H9 (cell line): ENCODE results near the gene PCDH10. TPM values are rescaled to one million over a fixed set of nuclear protein-coding genes. Genes with fewer than 3 reads are reported as not detected.

Experiments used
- DNase-seq: peaks from one replicate; pipeline ENCODE4 v3.0.0-alpha.2; 2017
- H2AFZ ChIP-seq: one replicate; pipeline ENCODE4 v1.6.1; 2013; ENCODE audit warnings: mild to moderate bottlenecking, low read length, control low read depth, moderate library complexity
- H2AK5ac ChIP-seq: 2 replicates; pipeline ENCODE4 v1.6.1; 2013; ENCODE audit warnings: low read length, control low read depth, mixed read lengths; ENCODE audit not compliant: insufficient read length
- H2BK120ac ChIP-seq: one replicate; pipeline ENCODE4 v1.6.1; 2013; ENCODE audit warnings: low read depth, mild to moderate bottlenecking, low read length, control low read depth, inconsistent platforms; ENCODE audit not compliant: poor library complexity, severe bottlenecking
- H2BK12ac ChIP-seq: 2 replicates; pipeline ENCODE4 v1.6.1; 2013; ENCODE audit warnings: low read length, control low read depth, mixed read lengths, low read depth; ENCODE audit not compliant: insufficient read length
- H2BK15ac ChIP-seq: 2 replicates; pipeline ENCODE4 v1.6.1; 2013; ENCODE audit warnings: low read depth, low read length, control low read depth
- H2BK20ac ChIP-seq: one replicate; pipeline ENCODE4 v1.6.1; 2013; ENCODE audit warnings: low read depth, mild to moderate bottlenecking, low read length, control low read depth, inconsistent platforms; ENCODE audit not compliant: poor library complexity, severe bottlenecking
- H2BK5ac ChIP-seq: 2 replicates; pipeline ENCODE4 v1.6.1; 2013; ENCODE audit warnings: low read length, control low read depth, mixed read lengths; ENCODE audit not compliant: insufficient read length
- H3K14ac ChIP-seq: 2 replicates; pipeline ENCODE4 v1.6.1; 2013; ENCODE audit warnings: low read length, control low read depth; ENCODE audit not compliant: insufficient read depth
- H3K18ac ChIP-seq: 2 replicates; pipeline ENCODE4 v1.6.1; 2013; ENCODE audit warnings: low read depth, mild to moderate bottlenecking, mixed read lengths, low read length, control low read depth; ENCODE audit not compliant: insufficient read length
- H3K23ac ChIP-seq: 2 replicates; pipeline ENCODE4 v1.6.1; 2013; ENCODE audit warnings: low read length, control low read depth, mixed read lengths, low read depth; ENCODE audit not compliant: insufficient read length
- H3K23me2 ChIP-seq: 2 replicates; pipeline ENCODE4 v1.6.1; 2013; ENCODE audit warnings: low read depth, mild to moderate bottlenecking, mixed read lengths, low read length, control low read depth; ENCODE audit not compliant: insufficient read length, poor library complexity, severe bottlenecking
- H3K27ac ChIP-seq: 2 replicates; pipeline ENCODE4 v1.5.1; 2013; ENCODE audit warnings: low read length, control low read depth, mixed read lengths, low read depth; ENCODE audit not compliant: insufficient read length
- H3K27me3 ChIP-seq: 2 replicates; pipeline ENCODE4 v1.6.1; 2013; ENCODE audit warnings: low read length, control low read depth, inconsistent platforms; ENCODE audit not compliant: insufficient read depth
- H3K4ac ChIP-seq: 2 replicates; pipeline ENCODE4 v1.6.1; 2013; ENCODE audit warnings: low read depth, mild to moderate bottlenecking, control low read depth, inconsistent platforms, low read length, moderate library complexity
- H3K4me1 ChIP-seq: 2 replicates; pipeline ENCODE4 v1.6.1; 2013; ENCODE audit warnings: low read length, control low read depth, inconsistent platforms; ENCODE audit not compliant: insufficient read depth
- H3K4me2 ChIP-seq: 2 replicates; pipeline ENCODE4 v1.6.1; 2013; ENCODE audit warnings: low read length, control low read depth, mixed read lengths; ENCODE audit not compliant: insufficient read length, insufficient read depth
- H3K56ac ChIP-seq: 2 replicates; pipeline ENCODE4 v1.6.1; 2013; ENCODE audit warnings: low read depth, mild to moderate bottlenecking, mixed read lengths, low read length, control low read depth; ENCODE audit not compliant: insufficient read length
- H3K79me1 ChIP-seq: 2 replicates; pipeline ENCODE4 v1.6.1; 2013; ENCODE audit warnings: low read depth, mild to moderate bottlenecking, moderate library complexity, low read length, control low read depth, inconsistent platforms; ENCODE audit not compliant: insufficient read depth, poor library complexity, severe bottlenecking
- H3K79me2 ChIP-seq: 2 replicates; pipeline ENCODE4 v1.6.1; 2013; ENCODE audit warnings: low read length, control low read depth, inconsistent platforms; ENCODE audit not compliant: insufficient read depth
- H3K9ac ChIP-seq: 2 replicates; pipeline ENCODE4 v1.6.1; 2013; ENCODE audit warnings: low read length, control low read depth, mixed read lengths; ENCODE audit not compliant: insufficient read length; ENCODE audit errors: extremely low read depth
- H3K9me3 ChIP-seq: one replicate; pipeline ENCODE4 v1.6.1; 2013; ENCODE audit warnings: low read depth, low read length, inconsistent platforms; ENCODE audit not compliant: control insufficient read depth
- H3T11ph ChIP-seq: one replicate; pipeline ENCODE4 v1.6.1; 2013; ENCODE audit warnings: mild to moderate bottlenecking, low read length, control low read depth, inconsistent platforms
- H4K20me1 ChIP-seq: one replicate; pipeline ENCODE4 v1.6.1; 2013; ENCODE audit not compliant: control insufficient read depth, insufficient read length, insufficient read depth
- H4K5ac ChIP-seq: 2 replicates; pipeline ENCODE4 v1.6.1; 2013; ENCODE audit warnings: low read depth, mild to moderate bottlenecking, mixed read lengths, low read length, control low read depth; ENCODE audit not compliant: insufficient read length
- H4K8ac ChIP-seq: replicated peaks from 2 replicates; pipeline ENCODE4 v1.6.1; 2013; ENCODE audit warnings: low read length, control low read depth, mixed read lengths, low read depth; ENCODE audit not compliant: insufficient read length
- H4K91ac ChIP-seq: 2 replicates; pipeline ENCODE4 v1.6.1; 2013; ENCODE audit warnings: low read depth, mild to moderate bottlenecking, moderate library complexity, mixed read lengths, low read length, control low read depth; ENCODE audit not compliant: insufficient read length
- H3K27ac Mint-ChIP-seq, 3 experiments: 2 replicates in 2 of 3; 3 replicates in 1 of 3; pipeline ENCODE4 v1.8.0; 2020 to 2021; ENCODE audit warnings: mixed read lengths in 3 of 3, mild to moderate bottlenecking in 1 of 3, moderate library complexity in 1 of 3
- H3K27me3 Mint-ChIP-seq: 2 replicates; pipeline ENCODE4 v1.8.0; 2021; ENCODE audit warnings: low read depth, mild to moderate bottlenecking, moderate library complexity, mixed read lengths
- H3K36me3 Mint-ChIP-seq, 3 experiments: 2 replicates in 2 of 3; 3 replicates in 1 of 3; pipeline ENCODE4 v1.8.0; 2020 to 2021; ENCODE audit warnings: low read depth in 3 of 3, mixed read lengths in 3 of 3; ENCODE audit not compliant: insufficient read depth in 1 of 3
- H3K4me1 Mint-ChIP-seq, 2 experiments: 2 replicates each; pipeline ENCODE4 v1.8.0; 2020; ENCODE audit warnings: mixed read lengths in 2 of 2
- H3K4me3 Mint-ChIP-seq, 2 experiments: 2 replicates in 1 of 2; 3 replicates in 1 of 2; pipeline ENCODE4 v1.8.0; 2020 to 2021; ENCODE audit warnings: mild to moderate bottlenecking in 2 of 2, mixed read lengths in 2 of 2, moderate library complexity in 1 of 2
- H3K9me3 Mint-ChIP-seq, 2 experiments: 2 replicates in 1 of 2; 3 replicates in 1 of 2; pipeline ENCODE4 v1.8.0; 2020; ENCODE audit warnings: mild to moderate bottlenecking in 2 of 2, mixed read lengths in 2 of 2, moderate library complexity in 1 of 2
- total RNA-seq: library from RNA; stranded (reverse); gene quantifications from 2 replicates; pipeline ENCODE4 v1.2.1, GENCODE V29; 2021
- TF ChIP-seq, protein P1 (sequence below): fragments of 200-600 bp; sonication (generic); conservative IDR thresholded peaks from 3 replicates; pipeline ENCODE4 v1.8.0; 2021; ENCODE audit warnings: antibody characterized with exemption, mild to moderate bottlenecking

Gene PCDH10
- total RNA-seq, 1 experiment from 2014 or later = 8.1 TPM

DNA sequence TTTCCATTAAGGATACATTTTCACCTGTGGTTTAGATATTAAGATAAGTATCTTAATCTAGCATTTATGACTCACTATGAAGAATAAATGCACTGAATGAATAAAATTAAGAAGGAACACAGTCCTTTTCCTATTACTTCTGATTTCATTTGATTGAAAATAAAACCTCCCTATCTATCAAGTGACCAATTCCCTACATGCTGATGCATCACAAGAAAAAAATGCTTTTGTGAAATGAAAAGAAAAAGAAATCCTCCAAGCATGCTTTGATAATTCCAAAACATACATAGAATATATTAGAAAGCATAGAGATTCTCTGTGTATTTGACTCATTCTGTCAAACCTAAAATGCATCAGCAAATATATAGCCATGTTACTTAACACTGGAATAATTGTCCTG lies 37.1 kb downstream of the PCDH10 start:
- no peaks in the 10 kb centered on the region for H4K20me1 ChIP-seq
- no peak overlapping the region for H2BK20ac ChIP-seq
- DNase-seq = no peak
- Mint-ChIP-seq H3K9me3 (no peaks in the 10 kb centered on the region), H3K27me3 (no peaks in the 10 kb centered on the region), H3K27ac (no peak overlapping the region), H3K4me1 (no peaks in the 10 kb centered on the region), H3K36me3 (no peaks in the 10 kb centered on the region), H3K4me3 (no peak overlapping the region)
- H3K23ac ChIP-seq = no peak overlapping the region
- TF ChIP-seq, protein P1, sequence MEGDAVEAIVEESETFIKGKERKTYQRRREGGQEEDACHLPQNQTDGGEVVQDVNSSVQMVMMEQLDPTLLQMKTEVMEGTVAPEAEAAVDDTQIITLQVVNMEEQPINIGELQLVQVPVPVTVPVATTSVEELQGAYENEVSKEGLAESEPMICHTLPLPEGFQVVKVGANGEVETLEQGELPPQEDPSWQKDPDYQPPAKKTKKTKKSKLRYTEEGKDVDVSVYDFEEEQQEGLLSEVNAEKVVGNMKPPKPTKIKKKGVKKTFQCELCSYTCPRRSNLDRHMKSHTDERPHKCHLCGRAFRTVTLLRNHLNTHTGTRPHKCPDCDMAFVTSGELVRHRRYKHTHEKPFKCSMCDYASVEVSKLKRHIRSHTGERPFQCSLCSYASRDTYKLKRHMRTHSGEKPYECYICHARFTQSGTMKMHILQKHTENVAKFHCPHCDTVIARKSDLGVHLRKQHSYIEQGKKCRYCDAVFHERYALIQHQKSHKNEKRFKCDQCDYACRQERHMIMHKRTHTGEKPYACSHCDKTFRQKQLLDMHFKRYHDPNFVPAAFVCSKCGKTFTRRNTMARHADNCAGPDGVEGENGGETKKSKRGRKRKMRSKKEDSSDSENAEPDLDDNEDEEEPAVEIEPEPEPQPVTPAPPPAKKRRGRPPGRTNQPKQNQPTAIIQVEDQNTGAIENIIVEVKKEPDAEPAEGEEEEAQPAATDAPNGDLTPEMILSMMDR = no peak
- no peak overlapping the region for H3K4ac ChIP-seq
- H3K27ac ChIP-seq = no peak overlapping the region
- H3K27me3 ChIP-seq = no peaks in the 10 kb centered on the region
- no peak overlapping the region for H3T11ph ChIP-seq
- H3K14ac ChIP-seq = no peak overlapping the region
- no peak overlapping the region for H4K8ac ChIP-seq
- H4K5ac ChIP-seq = no peak overlapping the region
- no peaks in the 10 kb centered on the region for H3K79me1 ChIP-seq
- no peak overlapping the region for H3K4me2 ChIP-seq
- H3K9ac ChIP-seq = no peak overlapping the region
- no peak overlapping the region for H2AK5ac ChIP-seq
- no peaks in the 10 kb centered on the region for H3K4me1 ChIP-seq
- no peaks in the 10 kb centered on the region for H3K79me2 ChIP-seq
- no peak overlapping the region for H2BK15ac ChIP-seq
- no peaks in the 10 kb centered on the region for H3K9me3 ChIP-seq
- no peak overlapping the region for H2BK12ac ChIP-seq
- H3K56ac ChIP-seq = no peak overlapping the region
- H3K23me2 ChIP-seq = no peaks in the 10 kb centered on the region
- H4K91ac ChIP-seq = no peak overlapping the region
- H2AFZ ChIP-seq = no peak overlapping the region
- no peak overlapping the region for H2BK5ac ChIP-seq
- no peak overlapping the region for H3K18ac ChIP-seq
- no peak overlapping the region for H2BK120ac ChIP-seq
